GM12874 (cell line): ENCODE results near the gene XPNPEP2.

Source experiments
- CTCF ChIP-seq: IDR thresholded peaks from 2 replicates; pipeline ENCODE4 v1.5.1; 2011; ENCODE audit warnings: low read depth, mild to moderate bottlenecking, control low read depth, low read length, moderate library complexity; ENCODE audit not compliant: insufficient read depth

XPNPEP2 gene

DNA sequence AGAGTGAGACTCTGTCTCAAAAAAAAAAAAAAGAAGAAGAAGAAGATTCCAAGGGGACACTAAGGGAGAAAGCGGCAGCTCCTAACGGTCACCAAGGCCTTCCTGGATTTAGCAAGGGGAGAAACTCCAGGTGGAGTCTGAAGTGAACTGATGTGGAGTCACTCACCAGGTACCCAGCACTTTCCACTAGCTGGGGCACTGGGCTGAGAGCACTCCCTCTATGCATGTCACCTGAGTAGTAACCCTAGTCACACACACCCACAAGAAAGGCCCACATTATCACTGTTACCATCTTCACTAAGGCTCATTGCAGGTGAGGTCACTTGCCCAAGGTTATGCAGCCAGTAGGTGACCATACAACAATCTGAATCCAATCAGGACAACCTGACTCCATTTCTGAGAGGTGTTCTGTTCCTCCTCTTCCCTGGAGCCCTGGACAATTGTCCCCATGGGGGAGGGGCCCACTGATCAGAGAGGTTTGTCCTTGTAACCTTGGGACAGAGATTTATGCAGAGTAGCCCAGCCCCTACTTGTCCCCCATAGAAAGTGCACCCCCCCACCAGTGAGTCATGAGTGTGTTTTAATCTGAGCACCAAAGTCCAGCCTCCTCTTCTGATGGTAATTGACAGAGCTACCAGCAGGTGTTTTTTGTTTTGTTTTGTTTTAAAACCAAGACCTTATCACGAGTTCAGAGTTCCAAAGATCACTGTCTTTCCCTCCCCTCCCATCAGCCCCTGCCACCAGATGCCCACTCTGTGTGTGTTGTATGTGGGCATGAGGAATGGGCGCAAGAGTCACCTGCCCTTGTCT is 35.1 kb downstream of the XPNPEP2 start:
- TF ChIP-seq CTCF = no peak

DNA sequence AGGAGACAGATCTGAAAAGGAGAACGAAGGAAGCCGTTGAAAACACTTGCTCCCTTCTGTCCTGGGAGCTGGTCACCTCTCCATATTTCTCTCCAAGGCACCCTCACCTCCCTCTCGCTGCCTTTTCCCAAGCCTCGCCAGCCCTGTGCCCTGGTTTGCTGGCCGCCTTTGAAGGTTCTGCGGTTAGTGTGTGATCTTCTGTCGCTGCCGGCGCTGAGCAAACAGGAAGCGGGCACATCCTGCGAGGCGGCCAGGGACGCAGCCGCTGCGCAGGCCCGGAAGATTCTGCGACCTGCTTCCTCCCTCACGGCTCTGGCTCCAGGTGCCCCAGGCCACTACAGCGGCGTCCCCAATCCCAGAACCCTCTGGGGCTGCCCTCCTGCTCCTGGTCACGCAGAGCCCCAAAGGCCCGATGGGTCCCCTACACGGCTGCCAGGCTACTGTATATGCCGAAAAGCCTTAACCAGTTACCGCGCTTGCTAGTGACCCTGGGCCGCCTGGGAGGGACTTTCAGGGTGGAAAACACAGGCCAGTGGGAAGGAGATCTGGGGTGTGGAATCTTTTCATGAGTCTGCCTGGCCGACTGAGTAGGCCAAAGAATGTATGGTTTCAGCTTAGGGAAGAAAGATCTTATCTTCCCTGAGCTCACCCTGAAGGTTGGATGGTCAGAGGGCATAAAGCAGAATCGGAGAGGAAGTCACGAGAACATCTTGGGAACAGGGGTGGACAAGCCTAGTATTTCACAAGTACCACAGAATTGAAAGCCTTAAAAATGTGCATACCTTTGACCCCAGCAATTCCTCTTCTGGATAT is 38.6 kb downstream of the XPNPEP2 start:
- no peak for TF ChIP-seq CTCF

- TF ChIP-seq CTCF = no peak
Observed at GRCh38 chrX:129779086-129779672, 40.4 kb downstream of the XPNPEP2 start.

DNA sequence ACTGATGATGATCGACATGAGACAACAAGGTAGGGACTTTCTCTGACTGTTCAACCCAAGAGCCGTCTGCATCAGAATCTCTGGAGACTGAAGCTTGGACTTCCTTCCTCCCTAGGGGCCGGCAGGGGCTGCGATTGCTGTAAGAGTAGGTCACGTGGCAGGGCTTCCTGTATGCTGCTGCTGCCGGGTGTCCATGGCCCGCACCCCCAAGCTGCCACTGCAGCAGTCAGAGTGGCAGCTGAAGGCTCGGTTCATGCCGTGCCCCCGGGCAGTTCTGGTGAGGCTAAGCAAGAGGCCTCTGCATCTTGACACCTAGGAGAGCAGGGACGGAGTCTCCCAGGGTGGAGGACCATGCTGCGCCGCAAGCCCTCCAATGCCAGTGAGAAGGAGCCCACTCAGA is 41.0 kb downstream of the XPNPEP2 start, which contains the start of gene SASH3:
Gene SASH3, plus strand, starts transcription at position 203 of the 400 bp plus-strand sequence. Its CDS starts 149 bp downstream, at position 352.
- no peak for TF ChIP-seq CTCF

DNA sequence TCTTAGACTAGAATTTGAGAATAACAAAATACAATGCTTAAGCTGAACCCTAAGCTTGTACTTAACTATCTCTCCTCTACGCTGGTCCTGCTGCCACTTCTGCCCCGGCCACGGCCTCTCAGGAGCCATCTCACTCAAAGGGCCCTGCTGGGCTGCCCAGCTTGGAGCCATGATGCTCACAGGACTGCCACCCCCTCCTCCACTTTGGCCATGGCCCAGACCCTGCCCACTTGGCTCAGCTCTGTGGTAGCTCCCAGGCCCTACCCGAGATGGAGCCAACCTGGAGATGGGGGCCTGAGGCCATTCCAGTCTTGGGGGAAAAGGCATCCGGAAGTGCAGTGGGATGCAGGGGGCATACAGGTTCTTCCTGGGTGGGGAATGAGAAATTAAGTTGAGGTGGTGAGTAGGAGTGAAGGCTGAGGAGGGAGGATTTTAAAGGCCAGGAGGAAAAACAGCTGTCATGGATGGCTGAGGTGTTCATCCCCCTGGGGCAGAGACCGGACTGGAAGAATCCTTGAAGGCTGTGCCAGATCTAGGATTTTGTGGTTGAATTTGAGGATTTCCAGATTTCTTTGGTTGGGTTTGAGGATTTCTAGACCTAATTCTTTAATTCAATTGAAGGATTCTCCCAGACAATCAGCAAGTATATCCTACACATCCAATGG is 41.8 kb downstream of the XPNPEP2 start:
- no peak for TF ChIP-seq CTCF

DNA sequence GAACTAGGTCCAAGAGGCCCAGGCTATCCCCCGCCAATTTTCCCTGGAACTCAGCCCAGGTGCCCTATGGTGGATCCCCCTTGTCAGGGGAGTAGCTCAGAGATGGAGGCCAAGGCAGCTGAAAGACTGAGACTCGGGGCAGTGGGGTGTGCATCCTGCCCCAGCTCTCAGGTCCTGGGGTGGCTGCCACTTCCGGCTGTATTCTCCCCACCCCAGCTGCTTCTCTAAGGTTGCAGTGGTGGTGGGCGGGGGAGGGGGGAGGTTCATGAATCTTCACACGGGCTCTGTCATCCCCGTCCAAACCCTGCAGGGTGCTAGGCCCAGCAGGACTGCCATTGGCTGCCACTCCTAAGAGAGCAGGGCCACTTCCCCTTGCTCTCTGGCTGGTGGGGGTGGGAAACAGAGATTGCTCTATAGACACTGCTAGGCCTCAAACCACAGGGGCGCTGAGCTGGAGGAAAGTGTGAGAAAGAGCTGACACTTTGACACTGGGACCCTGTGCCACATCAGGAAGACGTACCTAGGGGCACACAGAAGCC is 42.4 kb downstream of the XPNPEP2 start:
- no peak for TF ChIP-seq CTCF
